Astrocyte of the spinal cord (primary cell): ENCODE results near the gene MSRB2.

Experiments
- DNase-seq: peaks from one replicate; pipeline ENCODE4 v3.0.0; 2011; ENCODE audit warnings: low read depth, low spot score
- H3K4me3 ChIP-seq: 2 replicates; pipeline ENCODE4 v1.5.1; 2011; ENCODE audit warnings: low read depth, mild to moderate bottlenecking, low read length, moderate library complexity
- CTCF ChIP-seq: IDR thresholded peaks from 2 replicates; pipeline ENCODE4 v1.5.1; 2012; ENCODE audit warnings: low read depth, mild to moderate bottlenecking, low read length, inconsistent platforms
- in situ Hi-C: cut with HindIII; loops from 2 replicates; pipeline ENCODE4 v1.10.0; 2017; ENCODE audit warnings: low sequenced_read_pairs

The MSRB2 gene

DNA sequence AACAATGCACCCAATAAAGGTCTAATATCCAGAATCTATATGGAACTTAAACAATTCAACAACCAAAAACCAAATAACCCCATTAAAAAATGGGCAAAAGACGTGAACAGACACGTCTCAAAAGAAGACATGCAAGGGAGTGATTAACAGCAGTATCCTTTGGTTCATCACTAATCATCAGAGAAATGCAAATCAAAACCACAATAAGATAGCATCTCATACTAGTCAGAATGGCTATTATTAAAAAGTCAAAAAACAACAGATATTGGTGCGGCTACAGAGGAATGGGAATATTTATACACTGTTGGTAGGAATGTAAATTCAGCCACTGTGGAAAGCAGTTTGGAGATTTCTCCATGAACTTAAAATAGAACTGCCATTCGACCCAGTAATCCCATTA is 46.6 kb downstream of the MSRB2 start:
- TF ChIP-seq CTCF: no peak
- no peak overlapping the region for H3K4me3 ChIP-seq
- in situ Hi-C loops: no loop called here
- DNase-seq: no peak

DNA sequence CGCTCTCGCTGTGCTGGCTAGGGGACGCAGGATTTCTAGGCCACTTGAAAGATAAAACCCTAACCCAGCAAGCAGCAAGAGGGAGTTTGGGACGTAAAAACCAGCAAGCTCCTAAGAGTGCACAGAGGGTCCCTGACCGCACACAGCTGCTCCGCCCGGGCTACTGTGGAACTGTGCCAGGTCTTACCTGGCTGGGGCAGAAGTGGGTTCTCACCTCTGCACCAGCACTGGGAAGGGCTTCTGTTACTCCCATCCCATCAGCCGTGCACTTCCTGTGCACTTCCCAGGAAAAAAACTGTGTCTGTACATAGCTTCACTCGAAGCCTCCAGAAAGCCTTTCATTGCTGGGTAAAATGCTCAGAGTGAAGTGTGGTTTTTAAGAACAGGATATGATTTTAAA is 50.9 kb downstream of the MSRB2 start:
- no peak for TF ChIP-seq CTCF
- H3K4me3 ChIP-seq: no peak overlapping the region
- in situ Hi-C loops: no loop called here
- DNase-seq: no peak

GRCh38 chr10:23147035-23147434 is 51.7 kb downstream of the MSRB2 start:
- in situ Hi-C loops: no loop called here
- H3K4me3 ChIP-seq: no peak overlapping the region
- no peak for DNase-seq
- no peak for TF ChIP-seq CTCF

GRCh38 chr10:23148214-23148613 is 52.8 kb downstream of the MSRB2 start:
- DNase-seq: no peak
- in situ Hi-C loops: no loop called here
- no peak overlapping the region for H3K4me3 ChIP-seq
- TF ChIP-seq CTCF: no peak

DNA sequence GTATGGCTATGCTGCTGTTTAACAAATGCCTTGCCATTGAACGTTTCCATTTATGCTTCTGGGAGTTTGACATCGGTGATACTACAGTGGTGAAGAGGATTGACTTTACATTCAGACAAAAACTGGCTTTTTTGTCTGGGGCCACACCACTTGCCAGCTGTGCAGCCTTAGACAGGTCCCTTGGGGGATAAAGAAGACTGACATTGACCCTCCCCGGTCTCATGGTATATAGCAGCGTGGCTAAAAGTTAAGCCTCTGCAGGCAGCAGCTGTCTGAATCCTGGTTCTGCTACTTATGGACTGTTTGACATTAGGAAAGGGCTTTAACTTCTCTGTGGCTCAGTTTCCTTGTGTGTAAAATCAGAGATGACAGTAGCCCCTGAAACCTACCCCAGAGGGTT is 54.7 kb downstream of the MSRB2 start:
- TF ChIP-seq CTCF: no peak
- no peak for DNase-seq
- H3K4me3 ChIP-seq: no peak overlapping the region
- in situ Hi-C loops: no loop called here

GRCh38 chr10:23150610-23151009 is 55.2 kb downstream of the MSRB2 start:
- no peak for DNase-seq
- no peak overlapping the region for H3K4me3 ChIP-seq
- no peak for TF ChIP-seq CTCF
- in situ Hi-C loops: no loop called here

- in situ Hi-C loops: no loop called here
- H3K4me3 ChIP-seq: no peak overlapping the region
- no peak for DNase-seq
- no peak for TF ChIP-seq CTCF
These were observed 55.7 kb downstream of the MSRB2 start for GRCh38 chr10:23151071-23151470.
